Stimulated activated CD8-positive, alpha-beta memory T cell treated with anti-CD3 and anti-CD28 coated beads, Interleukin-15, amount 100 ng/mL, for 48 hours (primary cell): ENCODE data around the gene ARMC9.
A peak's percentile ranks its signal among the peaks of the same experiment; 100 is the strongest.
"Not testable (repeated sequence)": the region's sequence is repeated elsewhere in the genome, so short reads cannot be mapped to it uniquely, and the experiment has no call there.

ENCODE experiments used
- DNase-seq, 2 donors: peaks; one replicate each; pipeline ENCODE4 v3.0.0-alpha.2; 2020; ENCODE audit warnings: low read depth in 2 of 2

Gene ARMC9

GRCh38 chr2:231287696-231288095 is 89.3 kb downstream of the ARMC9 start:
- no peak for DNase-seq

- DNase-seq: no peak
These were observed 90.2 kb downstream of the ARMC9 start for GRCh38 chr2:231288590-231288989.

GRCh38 chr2:231290321-231291015 is 92.0 kb downstream of the ARMC9 start:
- no peak for DNase-seq

GRCh38 chr2:231292472-231293134 is 94.2 kb downstream of the ARMC9 start:
- DNase-seq: no peak

GRCh38 chr2:231293163-231293562 is 94.7 kb downstream of the ARMC9 start:
- no peak for DNase-seq

- no peak for DNase-seq
These were observed 95.7 kb downstream of the ARMC9 start for GRCh38 chr2:231294116-231294515.

GRCh38 chr2:231294571-231295362 is 96.3 kb downstream of the ARMC9 start:
- no peak for DNase-seq

- no peak for DNase-seq
These were observed 96.9 kb downstream of the ARMC9 start for GRCh38 chr2:231295363-231295655.

GRCh38 chr2:231296401-231296974 is 98.1 kb downstream of the ARMC9 start:
- no peak for DNase-seq

- peak in 1 of 2 donors; percentile 4 for DNase-seq
These were observed 98.9 kb downstream of the ARMC9 start for GRCh38 chr2:231297108-231297908.

- no peak for DNase-seq
These were observed 99.7 kb downstream of the ARMC9 start for GRCh38 chr2:231298091-231298490.

- no peak for DNase-seq
These were observed 100.8 kb downstream of the ARMC9 start for GRCh38 chr2:231299267-231299666.

- no peak for DNase-seq
These were observed 101.7 kb downstream of the ARMC9 start for GRCh38 chr2:231300020-231300721.

GRCh38 chr2:231300722-231301076 is 102.3 kb downstream of the ARMC9 start:
- no peak for DNase-seq

- not testable (repeated sequence) for DNase-seq
These were observed 105.8 kb downstream of the ARMC9 start for GRCh38 chr2:231304259-231304658.

- no peak for DNase-seq
These were observed 106.8 kb downstream of the ARMC9 start for GRCh38 chr2:231305221-231305620.

GRCh38 chr2:231306791-231307393 is 108.5 kb downstream of the ARMC9 start:
- no peak for DNase-seq

GRCh38 chr2:231308219-231308618 is 109.8 kb downstream of the ARMC9 start:
- no peak for DNase-seq

GRCh38 chr2:231308631-231309428 is 110.4 kb downstream of the ARMC9 start:
- DNase-seq: no peak

GRCh38 chr2:231312066-231312465 is 113.6 kb downstream of the ARMC9 start:
- no peak for DNase-seq
